ENCODE results near the gene KAT2B. TPM values are rescaled to one million over a fixed set of nuclear protein-coding genes. Genes with fewer than 3 reads are reported as not detected.
"Not testable (repeated sequence)": the region's sequence is repeated elsewhere in the genome, so short reads cannot be mapped to it uniquely, and the experiment has no call there.

The KAT2B gene
- total RNA-seq, 1 donor from 2014 or later: 15.1 TPM

- DNase-seq (ENCODE audit: extremely low read depth, low read depth, low spot score): no peak
These were observed 426 bp downstream of the KAT2B start for GRCh38 chr3:20040548-20041196.

DNA sequence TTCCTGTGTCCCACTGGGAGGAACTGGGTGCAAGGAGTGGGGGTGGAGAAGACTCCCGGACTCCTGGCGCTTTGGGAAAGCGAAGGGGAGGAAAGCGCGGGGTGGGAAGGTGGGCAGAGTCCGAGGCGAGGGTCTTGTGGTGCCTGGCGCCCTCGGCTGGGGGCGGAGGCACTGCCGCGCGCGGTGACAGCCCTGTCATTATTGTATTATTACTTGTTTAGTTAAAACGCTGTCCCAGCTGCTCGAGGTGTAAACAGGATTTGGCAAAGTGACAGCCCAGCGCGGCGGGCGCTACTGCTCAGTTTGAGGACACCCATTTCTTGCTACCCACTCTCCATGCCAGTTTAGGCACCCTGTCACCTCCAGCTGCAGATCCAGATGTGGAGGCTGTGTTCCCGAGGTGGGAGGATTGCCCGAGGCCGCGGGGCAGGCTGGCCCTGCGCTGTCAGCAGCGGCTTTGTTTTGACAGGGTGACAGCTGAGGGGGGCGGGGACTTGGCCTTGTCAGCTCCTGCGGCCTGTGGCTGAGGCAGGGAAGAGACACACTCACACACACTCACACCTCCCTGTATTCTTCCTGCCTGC is 1.0 kb downstream of the KAT2B start:
- DNase-seq (ENCODE audit: extremely low read depth, low read depth, low spot score): no peak

- no peak for DNase-seq (ENCODE audit: extremely low read depth, low read depth, low spot score)
These were observed 2.1 kb downstream of the KAT2B start for GRCh38 chr3:20042331-20042730.

GRCh38 chr3:20043396-20043795 is 3.1 kb downstream of the KAT2B start:
- DNase-seq (ENCODE audit: extremely low read depth, low read depth, low spot score): no peak

DNA sequence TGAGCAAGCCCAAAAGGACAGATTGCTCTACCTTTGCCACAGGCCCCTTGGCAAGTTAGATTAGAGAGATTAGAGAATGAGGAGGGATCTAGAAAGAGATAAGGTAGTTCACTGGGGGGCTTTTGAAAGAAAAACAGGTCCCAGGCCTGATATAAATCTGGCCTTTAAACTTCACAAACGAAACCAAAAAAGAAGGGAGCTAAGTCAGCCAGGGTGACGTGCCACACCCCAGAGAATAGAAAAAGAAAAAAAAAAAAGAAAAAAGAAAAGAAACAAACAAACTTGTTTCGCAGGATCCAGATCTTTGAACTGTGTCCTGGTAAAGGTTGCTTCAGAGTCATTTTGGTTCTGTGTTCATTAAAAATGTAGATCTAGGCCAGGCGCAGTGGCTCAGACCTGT is 3.6 kb downstream of the KAT2B start:
- DNase-seq (ENCODE audit: extremely low read depth, low read depth, low spot score): no peak

GRCh38 chr3:20045141-20045540 is 4.9 kb downstream of the KAT2B start:
- DNase-seq (ENCODE audit: extremely low read depth, low read depth, low spot score): not testable (repeated sequence)

DNA sequence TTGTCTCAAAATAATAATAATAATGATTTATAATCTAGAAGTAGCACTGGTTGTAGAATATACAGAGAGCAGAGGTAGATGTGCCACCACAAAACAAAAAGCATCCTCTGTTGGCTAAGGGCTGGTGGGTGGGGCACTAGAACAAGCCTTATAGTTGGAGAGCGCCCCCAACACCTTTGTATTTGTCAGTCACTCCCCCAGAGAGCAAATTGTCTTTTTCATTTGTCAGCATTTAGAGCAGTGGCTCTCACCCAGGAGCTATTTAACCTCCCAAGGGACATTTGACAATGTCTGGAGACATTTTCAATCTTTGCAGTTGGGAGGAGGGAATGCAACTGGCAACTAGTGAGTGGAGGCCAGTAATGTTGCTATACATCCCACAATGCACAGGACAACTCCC is 6.3 kb downstream of the KAT2B start:
- no peak for DNase-seq (ENCODE audit: extremely low read depth, low read depth, low spot score)

DNA sequence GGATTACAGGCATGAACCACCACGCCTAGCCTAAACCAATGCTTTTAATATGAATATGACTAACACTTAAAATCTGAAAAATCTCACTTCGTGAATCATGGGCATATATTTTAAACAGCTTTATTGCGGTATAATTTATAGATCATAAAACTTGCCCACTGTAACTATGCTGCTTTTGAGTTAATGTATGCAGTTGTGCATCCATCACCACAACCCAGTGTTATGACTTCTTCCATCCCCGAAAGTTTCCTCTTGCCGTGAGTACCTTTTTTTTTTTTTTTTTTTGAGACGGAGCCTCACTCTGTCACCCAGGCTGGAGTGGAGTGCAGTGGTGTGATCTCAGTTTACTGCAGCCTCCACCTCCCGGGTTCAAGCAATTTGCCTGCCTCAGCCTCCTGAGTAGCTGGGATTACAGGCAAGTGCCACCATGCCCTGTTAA is 7.1 kb downstream of the KAT2B start:
- DNase-seq (ENCODE audit: extremely low read depth, low read depth, low spot score): no peak

DNA sequence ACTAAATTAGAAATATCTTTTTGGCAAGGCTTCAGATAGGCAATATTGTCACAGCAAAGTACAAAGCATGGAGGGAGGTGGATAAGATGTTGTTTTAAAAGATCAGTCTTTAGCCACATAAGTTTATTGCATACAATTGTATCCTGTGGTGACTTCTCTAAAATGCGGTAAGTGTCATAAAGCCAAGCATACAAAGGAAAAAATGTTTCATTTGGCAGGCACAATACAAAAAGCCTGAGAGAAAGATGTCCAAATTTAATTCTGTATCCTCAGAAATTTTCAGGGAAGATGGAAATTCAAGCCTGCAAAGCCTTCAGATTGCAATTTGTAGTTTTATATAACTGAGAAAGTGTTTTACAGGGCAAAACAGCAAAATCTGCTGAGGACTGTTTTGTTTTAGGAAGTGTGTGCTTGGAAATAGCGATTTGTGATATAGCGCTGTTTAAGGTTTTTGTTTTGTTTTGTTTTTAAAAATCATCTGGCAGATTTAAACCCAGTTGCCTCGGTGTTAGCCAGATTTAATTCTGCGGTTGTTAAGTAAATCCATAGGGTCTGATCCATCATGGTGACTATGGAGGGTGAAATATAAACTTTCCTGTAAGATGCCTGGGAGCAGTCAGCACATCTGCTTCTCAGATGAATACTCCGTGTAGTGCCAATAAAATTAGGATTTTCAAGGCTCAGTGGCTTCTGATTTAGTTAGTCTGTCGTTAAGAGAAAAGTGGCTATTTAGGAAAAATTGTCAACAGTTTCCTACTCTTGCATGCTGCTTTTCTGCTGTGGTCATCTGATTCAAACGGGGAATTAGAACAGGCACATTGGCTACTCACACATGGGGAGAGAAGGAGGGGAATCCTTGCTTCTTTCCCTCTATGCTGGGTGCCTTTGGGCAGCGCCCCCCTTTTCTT is 8.0 kb downstream of the KAT2B start:
- no peak for DNase-seq (ENCODE audit: extremely low read depth, low read depth, low spot score)

- DNase-seq (ENCODE audit: extremely low read depth, low read depth, low spot score): no peak
These were observed 11.0 kb downstream of the KAT2B start for GRCh38 chr3:20051123-20051806.

GRCh38 chr3:20052851-20053250 is 12.6 kb downstream of the KAT2B start:
- DNase-seq (ENCODE audit: extremely low read depth, low read depth, low spot score): no peak

DNA sequence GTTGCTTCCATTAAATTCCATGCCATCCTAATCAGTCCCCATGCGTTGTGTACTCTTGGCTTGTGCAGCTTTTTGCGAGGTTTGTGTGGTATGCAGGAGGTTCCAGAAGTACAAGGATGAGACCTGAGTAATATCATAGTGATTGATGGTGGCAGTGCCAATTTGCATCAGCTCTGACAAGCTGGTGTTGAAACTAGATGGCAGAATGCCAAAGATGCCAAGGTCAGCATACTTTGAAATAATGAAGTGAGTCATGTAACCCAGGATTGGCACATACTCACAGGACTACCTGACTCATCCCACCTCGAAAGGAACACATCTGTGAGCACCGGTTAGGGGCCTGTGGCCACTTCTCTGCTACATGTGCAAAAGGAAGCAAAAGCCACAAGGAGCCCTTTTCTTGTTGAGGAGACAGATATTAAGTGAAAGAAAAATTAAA is 14.3 kb downstream of the KAT2B start:
- peak; percentile 72 for DNase-seq (ENCODE audit: extremely low read depth, low read depth, low spot score)

GRCh38 chr3:20055020-20055775 is 15.0 kb downstream of the KAT2B start:
- DNase-seq (ENCODE audit: extremely low read depth, low read depth, low spot score): no peak

DNA sequence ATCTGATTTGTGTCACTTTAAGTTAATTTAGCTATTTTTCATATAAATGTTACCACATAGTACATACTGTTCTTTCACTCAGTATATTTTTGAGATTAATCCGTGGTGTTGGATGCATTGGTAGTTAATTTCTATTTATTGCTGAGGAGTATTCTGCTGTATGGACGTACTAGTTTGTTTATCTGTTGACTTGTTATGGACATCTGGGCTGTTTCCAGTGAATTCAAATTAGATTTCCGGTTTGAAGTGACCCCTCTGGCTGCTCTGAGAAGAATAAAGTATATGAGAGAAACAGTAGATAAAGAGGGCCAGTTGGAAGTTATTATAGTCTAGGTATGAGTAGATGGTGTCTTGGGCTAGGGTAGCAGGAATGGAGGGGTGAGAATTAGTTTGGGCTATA is 15.6 kb downstream of the KAT2B start:
- no peak for DNase-seq (ENCODE audit: extremely low read depth, low read depth, low spot score)

DNA sequence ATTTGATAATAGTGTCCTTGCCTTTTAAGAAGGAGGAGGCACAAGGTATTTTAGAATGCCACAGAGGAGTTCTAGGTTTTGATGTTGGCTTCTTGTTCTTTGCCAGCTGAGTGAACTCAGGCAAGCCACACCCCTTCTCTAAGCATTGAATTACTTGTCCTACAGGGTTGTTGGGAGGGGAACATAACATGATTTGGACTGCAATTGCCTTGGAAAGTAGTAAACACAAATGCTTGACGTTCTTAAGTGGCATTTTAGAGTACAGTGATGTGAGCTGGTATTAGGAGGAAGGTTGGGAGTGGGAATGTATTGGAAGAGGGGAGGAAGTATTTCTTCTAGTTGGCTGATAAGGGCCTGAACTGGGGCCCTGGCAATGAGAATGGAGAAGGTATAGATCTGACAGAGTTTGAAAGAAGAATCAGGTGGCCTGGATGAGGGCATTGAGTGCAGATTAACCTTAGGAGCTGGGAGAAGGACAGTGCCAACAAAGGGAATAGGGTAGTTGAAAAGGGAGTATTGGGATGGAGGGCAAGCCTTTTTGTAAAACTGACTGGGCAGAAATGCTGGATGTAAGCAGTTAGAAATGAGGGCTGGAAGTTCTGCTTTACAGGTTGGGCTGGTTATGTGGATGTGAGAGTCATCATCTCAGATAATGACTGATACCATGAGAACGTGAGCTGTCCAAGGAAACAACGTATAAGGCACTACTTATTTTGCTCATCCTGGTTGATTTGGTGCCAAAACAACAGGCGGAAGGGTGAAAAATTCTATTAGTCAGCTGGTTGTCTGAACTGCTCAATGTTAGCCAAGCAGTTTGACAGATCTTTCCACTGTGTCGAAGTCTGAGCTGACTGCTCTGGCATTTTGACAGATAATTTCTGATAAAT is 16.7 kb downstream of the KAT2B start:
- DNase-seq (ENCODE audit: extremely low read depth, low read depth, low spot score): no peak

DNA sequence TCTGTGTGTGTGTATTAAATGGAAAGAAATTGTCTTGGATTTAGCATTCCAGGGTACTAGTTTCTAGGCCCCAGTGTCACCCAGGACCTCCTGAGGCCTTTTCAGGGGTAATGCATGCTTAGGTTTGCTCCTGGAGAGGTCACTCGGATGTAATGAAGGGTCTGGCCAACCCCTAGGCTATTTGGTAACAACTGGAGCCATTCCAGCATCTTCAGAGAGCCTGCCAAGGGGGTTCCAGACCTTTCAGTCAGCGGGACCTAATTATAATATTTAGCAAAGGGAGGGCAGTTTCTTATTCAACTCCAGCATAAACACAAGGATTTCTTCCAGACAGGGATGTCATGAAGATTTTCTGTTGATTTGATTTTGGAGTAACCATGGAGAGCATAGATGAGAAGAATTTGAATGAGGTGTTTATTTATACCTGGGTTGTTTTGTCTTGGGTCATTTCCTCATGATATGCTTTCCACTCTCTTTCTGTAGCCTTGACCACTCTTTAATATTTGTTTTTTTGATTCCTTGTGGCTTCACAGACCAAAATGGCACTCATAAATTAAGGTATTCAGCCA is 17.4 kb downstream of the KAT2B start:
- no peak for DNase-seq (ENCODE audit: extremely low read depth, low read depth, low spot score)

- no peak for DNase-seq (ENCODE audit: extremely low read depth, low read depth, low spot score)
These were observed 19.7 kb downstream of the KAT2B start for GRCh38 chr3:20059929-20060328.

- no peak for DNase-seq (ENCODE audit: extremely low read depth, low read depth, low spot score)
These were observed 20.9 kb downstream of the KAT2B start for GRCh38 chr3:20060974-20061685.
